ELR (cell line): ENCODE measurements around the gene PLN.

ENCODE experiments used
- DNase-seq: peaks from one replicate; pipeline ENCODE4 v3.0.0-alpha.2; 2015; ENCODE audit warnings: low read depth

The PLN gene

DNA sequence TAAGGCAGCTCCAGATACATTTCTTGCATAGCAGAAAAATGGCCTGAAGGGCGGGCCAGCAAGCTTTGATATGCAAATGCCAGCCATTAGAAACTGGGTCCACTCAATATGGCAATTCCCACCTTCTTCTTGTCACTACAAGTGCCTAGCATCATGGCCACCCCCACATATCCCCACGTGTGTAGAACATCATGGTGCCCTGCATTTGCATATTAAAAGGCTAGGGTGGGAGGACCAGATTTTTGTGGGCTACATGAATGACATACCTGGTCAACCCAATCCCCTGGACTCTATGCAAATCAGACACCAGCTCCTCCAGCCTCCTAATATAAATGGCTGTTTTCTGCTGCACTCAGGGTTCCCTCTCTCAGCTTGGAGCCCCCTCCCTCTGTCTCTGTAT lies 31.7 kb downstream of the PLN start:
- no peak for DNase-seq

DNA sequence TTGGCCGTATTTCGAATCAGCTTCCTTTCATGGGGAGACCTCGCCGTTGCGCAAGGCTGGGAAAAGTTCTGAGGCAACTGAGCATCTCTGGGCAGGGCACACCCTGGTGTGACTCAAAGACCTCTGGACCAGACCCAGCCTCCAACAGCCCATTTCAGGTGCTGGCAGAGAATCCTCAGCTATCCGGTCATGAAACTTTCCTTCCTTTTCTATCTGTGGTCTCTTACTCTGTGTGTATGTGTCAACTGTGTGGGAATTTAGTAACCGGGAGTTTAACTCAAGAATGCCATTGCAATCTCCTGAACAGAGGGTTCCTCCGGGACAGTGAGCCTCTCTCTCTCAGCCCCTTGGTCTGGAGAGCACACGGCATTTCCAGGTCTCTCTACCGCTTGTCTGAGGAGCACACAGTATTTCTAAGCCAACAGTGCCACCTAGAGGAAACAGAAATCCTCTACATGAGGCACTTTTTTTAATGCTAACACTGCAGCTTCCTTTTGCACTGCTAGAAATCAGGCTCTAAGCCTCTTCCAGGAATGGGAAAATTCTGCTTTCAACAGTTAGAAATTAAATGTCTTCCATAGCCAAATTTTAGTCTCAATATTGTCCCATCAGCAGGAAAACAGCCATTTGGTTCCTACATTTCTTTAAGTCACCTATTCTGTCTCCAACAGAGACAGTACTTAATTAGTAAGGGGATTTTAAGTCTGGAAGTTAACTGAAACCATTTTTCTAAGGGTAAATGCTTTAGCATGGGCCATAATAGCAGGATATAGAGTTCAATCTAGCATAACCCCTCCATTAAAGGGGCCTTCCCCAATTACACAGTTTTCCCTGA lies 32.7 kb downstream of the PLN start:
- peak; percentile 82 for DNase-seq

DNA sequence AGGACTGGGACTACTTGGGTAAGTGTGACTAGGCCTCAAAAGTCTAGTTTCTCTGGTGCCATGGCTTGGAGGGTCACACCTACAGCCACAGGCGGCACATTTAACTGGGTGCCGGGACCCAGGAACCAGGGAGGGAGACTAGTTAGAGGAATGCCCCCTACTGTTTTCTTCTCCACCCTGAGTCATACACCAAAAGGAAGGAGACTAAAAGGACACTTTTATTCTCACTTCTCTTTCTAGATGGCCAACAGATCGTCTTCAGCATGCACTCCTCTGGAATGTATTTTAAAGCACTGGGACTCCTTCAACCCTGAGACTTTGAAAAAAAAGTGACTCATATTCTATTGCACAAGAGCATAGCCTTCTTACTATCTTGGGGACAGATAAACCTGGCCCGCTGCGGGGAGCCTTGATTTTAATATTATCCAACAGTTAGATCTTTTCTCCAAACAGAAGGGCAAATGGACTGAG lies 33.4 kb downstream of the PLN start:
- peak; percentile 76 for DNase-seq

DNA sequence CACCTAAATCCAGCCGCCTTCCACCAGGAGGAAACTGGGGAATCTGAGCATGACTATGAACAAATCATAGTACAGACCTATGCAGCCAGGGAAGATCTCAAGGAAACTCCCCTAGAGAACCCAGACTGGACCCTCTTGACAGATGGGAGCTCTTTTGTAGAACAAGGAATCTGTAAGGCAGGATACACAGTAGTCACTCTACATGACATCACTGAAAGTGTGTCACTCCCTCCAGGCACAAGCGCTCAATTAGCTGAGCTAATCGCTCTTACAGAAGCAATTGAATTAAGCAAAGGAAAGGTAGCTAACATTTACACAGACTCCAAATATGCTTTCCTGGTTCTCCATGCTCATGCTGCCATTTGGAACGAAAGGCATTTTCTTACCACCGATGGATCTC lies 36.8 kb downstream of the PLN start:
- no peak for DNase-seq

DNA sequence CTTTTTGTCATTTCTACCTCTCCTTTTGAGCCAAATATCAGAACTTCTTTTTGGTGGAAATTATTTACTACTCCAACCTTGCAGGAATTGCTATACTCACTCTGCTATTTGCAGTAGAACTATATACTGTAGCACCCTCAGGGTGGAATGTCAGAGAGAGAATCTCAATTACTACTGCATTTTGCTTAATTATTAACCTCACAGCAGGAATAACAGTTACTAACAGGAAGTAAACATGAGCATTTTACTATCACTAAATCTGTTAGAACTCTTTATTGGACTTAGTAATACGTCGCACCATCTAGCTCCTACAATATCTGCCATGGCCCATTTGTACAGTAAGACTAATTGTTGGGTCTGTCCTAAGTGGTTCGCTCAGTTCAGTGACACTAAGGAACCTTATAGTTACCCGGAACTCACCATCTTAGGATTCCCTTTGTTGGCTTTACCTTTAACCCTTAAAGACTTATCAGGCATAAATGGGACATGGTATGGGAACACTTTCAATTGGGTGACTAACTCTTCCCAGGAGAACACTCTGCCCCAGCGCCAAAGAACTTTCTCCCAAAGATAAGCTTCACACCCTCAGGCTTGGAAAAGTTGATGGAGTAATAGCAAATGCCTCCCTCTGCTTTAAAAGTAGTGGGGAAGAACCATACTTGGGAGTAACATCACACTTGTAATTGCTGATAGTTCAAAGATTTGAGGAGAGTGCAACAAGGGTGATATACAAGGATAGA lies 38.8 kb downstream of the PLN start:
- no peak for DNase-seq

DNA sequence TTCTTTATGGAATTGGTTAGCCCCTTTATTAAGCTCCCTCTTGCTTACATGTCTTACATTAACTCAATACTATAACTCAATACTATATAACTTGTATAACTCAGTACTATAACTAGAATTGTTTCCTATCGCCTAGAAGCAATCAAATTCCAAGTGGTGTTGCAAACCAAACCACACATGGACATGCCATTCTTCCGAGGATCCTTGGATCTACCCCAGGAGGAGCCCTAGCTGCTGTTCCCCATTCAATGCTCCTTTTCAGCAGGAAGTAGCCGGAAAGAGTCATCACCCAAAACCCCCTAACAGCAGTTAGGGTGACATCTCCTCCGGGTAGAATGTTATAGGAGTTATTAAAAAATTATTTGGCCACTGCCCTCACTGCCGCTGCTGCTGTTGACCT lies 40.5 kb downstream of the PLN start:
- DNase-seq = no peak

DNA sequence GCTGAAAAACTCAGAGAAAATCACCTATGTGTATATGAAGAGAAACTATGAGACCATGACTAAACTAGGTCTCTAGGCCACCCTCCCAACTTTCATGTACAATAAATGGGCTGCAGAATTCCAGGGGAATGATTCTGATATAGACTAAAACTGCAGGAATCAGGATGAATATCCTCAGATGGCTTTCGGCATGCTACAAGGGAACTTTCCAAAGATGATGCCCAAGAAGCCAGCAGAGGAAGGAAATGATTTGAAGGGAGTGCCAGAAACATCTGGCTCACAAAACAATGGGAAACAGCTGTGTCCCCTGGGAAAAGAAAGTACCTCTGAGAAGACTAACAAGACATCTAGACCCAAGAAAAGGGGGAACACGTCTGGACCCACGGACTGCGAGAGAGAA lies 41.1 kb downstream of the PLN start:
- no peak for DNase-seq

DNA sequence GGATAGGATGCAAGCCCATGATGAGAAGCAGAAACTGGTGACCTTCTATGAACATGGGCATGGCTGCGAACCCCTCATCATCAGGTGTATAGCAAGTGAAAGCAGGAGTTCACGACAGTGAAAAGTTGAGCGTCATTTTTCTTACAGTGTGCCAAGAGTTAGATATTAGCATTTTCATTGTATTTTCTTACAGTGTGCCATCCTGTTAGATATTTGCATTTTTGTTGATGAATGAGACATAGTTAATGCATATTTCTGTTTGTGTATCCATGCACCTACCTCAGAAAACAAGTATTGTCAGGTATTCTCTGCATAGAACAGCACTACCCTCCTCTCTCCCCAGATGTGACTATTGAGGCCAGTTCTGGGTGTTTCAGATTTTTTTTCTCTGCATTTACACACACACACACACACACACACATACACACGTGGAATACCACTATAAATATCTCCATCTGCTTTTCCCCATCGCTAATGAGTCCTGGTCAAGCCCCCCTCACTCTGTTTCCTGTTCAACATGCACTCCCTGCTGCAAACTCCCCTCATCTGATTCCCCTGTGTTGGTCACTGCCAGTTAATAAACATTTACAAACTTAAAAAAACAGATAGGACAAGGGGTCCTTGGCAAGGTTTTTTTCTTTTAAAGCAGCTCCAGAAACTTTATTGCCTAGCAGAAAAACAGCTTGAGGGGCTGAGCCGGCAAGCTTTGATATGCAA lies 41.7 kb downstream of the PLN start:
- DNase-seq = no peak

DNA sequence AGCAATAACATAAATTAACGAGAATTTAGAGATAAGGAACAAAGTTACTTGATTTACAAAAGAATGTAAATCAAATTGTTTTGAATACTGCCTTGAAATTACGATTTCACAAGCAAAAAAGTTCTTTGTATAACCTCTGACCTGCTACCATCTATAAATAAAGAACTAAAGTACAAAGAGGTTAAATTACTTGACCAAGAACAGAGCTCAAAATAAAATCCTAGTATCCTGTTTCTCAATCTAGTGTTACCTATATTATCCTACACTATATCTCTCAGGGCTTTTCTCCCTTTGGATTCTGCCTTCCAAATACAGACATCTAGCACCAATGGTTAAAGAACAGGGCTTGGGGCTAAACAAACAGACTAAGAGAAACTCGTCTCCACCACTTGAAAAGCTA lies 43.8 kb downstream of the PLN start:
- DNase-seq = no peak

DNA sequence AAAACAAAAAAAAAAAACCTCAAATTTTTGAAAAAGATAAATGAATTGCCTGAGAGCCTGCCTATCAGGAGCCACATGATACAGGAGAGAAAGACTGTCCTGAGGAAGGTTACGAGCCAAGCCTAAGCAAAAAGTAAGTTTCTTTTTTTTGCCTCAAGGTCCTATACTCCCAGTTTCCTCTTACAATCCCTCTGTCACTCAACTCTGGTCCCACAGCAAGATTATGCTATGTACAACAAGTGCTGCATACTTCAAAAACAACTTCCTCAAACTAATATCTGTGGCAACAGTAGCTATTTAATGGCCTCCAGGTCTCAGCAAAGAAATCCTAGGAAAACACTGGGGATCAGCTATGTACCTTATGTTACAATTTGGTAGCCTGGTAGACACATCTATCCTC lies 46.8 kb downstream of the PLN start:
- DNase-seq = no peak

DNA sequence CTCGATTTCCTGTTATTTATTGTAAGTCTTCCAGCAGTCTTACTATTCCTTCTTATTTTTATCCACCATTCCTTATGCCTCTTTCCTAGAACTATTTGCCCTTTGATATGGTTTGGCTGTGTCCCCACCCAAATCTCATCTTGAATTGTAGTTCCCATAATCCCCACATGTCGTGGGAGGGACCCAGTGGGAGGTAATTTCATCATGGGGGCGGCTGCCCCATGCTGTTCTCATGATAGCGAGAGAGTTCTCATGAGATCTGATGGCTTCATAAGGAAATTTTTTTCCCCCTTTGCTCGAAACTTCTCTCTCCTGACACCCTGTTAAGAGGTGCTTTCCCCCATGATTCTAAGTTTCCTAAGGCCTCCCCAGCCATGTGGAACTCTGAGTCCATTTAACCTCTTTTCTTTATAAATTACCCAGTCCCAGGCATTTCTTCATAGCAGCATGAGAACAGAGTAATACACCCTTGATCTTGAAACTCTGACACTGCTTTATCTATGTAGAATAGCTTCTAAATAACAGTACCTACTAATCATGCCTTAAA lies 48.8 kb downstream of the PLN start:
- no peak for DNase-seq

DNA sequence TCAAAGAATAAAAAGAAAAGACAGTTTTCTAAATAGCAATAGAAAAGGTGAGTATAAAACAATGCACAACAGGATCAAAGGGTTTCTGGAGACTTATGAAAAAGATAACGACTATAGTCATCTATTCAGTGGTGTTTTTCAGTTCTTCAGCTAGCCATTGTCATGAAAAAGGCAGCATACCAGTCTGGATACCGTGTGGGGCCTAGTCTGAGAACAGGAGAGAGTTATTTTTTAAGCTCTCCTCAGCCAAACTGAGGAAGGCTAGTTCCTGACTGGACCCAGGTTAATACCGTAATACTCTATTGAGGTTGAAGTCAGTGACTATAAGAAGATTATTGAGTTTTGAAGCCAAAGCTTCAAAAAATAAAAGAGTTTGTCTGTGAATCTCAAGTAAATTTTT lies 49.5 kb downstream of the PLN start:
- DNase-seq = no peak

DNA sequence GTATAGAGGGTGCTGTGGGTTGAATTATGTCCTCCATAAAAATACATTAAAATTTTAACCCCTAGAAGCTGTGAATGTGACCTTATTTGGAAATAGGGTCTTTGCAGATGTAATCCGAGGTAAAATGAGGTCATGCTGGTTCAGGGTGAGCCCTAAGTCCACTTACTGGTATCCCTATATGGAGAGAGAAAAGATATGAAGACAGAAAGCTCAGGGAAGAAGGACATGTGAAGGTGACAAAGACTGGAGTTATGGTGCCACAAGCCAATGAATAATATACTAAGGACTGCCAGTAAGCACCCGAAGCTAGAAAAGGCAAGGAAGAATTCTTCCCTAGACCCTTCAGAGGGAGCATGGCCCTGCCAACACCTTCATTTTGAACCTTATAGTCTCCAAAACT lies 50.2 kb downstream of the PLN start:
- DNase-seq = no peak

DNA sequence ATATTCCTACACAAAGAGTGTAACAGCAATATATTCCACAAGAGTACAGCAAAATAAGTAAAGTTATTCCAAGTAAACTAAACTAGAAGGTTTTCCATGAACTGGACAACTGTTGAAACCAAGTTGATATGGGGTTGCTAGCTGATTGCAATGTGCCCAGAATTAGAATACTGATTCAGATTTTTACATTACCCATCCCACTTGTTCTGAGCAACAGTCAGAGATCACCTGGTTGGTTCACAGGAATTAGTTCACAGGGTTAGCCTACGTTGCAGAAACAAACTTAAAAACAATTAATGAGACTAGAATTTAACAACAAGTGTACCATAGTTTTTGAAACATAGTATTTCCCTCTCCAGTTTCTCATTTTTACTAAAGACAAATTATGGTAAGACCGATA lies 54.2 kb downstream of the PLN start:
- DNase-seq = no peak

DNA sequence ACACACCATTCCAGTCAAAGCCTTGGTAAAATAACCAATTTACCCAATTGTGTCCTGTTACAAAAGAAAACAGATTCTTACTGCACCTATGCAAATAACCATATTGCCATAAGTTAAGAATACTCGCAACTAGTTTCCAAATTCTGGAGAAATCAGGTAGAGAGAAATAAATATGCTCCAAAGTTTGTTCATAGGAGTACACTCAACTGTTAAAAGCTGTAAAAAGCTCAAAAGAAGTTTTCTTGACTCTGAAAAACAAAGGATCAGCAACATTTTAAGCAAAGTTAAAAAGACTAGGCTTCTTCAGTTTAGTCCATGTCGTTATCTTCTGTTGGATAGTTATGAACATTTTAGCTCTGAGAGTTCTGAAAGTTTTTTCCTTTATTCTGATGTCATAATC lies 55.3 kb downstream of the PLN start:
- no peak for DNase-seq

DNA sequence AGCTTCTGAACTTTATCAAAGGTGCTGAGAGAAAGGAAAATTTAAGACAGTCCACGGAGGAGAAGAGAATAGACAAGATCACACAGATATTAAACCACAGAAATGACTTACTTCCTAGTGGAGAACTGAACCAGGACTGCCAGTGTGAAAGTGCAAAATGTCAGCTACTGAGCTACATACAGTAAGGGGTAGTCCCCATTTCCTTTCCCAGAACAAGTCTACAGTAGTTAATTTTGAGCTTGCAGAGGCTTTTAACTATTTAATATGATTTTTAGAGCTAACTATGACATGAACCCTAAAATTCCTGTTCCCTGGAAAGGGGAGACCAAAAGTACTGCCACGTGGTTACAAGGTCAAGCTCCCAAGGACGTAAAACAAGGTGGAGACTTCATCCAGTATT lies 58.2 kb downstream of the PLN start:
- DNase-seq = no peak

DNA sequence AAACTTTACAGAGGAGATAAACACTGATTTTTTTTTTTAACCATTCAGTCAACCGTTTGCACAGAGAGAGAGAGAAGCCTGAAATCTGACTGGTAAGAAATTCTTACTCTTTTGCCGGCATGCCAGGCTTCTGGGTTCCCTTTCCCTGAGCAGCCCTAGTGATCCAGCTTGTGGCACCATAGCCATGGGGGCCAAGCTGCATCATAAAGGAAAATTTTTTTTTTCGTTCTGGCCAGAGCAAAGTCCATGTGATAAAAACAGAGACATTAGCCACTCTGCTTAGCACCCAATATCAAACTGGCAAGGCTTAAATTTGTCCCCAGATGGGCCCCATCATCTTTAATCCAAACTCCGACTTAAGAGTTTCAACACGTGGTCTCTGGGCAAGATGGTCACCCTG lies 58.8 kb downstream of the PLN start:
- DNase-seq = no peak
